ENCODE data around the gene LRRC4C. TPM values are rescaled to one million over a fixed set of nuclear protein-coding genes. Genes with fewer than 3 reads are reported as not detected.

LRRC4C gene
- total and polyA plus RNA-seq, 10 of the 15 experiments (the other 5 are each of a cell fraction or from before 2014, with no cell fraction given), result 1.5 TPM; not detected in 9

- H3K4me2 ChIP-seq (ENCODE audit: control insufficient read depth, insufficient read depth), result no peak overlapping the region
- ChIA-PET RAD21 (ENCODE audit: unreplicated experiment) (no interaction called here), SMC1A (ENCODE audit: uncharacterized antibody, unreplicated experiment) (interaction anchor here (0.7 kb wide), 1 partner anchor 18 kb away, joined by 3 read pairs; no protein-coding TSS in a partner anchor), CTCF (no interaction called here), POLR2A (no interaction called here)
- no TSS peak for BruUV-seq (replicated peaks)
- in situ Hi-C loops (cut with MboI), result no loop called here
- H3K27ac ChIP-seq (ENCODE audit: control insufficient read depth, insufficient read depth), result no peak overlapping the region
- FAIRE-seq (no peak), ATAC-seq (peak; percentile 95), DNase-seq (ENCODE audit: low read depth, low spot score) (peak; percentile 16)
- H3K9me3 ChIP-seq (replicated peaks; ENCODE audit: control insufficient read depth, insufficient read depth, low read length), result no peaks in the 10 kb centered on the region
- H3K4me1 ChIP-seq (ENCODE audit: control insufficient read depth, insufficient read depth, low read length), result no peaks in the 10 kb centered on the region
- no peak overlapping the region for H3K4me3 ChIP-seq
- no peak overlapping the region for H2AFZ ChIP-seq (ENCODE audit: control insufficient read depth, low read depth, low read length)
- H3K36me3 ChIP-seq (ENCODE audit: control insufficient read depth in 2 of 2, insufficient read depth in 2 of 2, low read length in 1 of 2), result no peaks in the 10 kb centered on the region
- H3K9ac ChIP-seq (ENCODE audit: control insufficient read depth, insufficient read depth, low read length), result no peak overlapping the region
- H3K27me3 ChIP-seq (replicated peaks in 1 of 2; ENCODE audit: control insufficient read depth in 2 of 2, insufficient read depth in 2 of 2, low read length in 1 of 2), result no peaks in the 10 kb centered on the region
- intact Hi-C loops (cut with micrococcal nuclease; ENCODE audit: unreplicated experiment), result loop anchor here (2.0 kb wide), 1 partner anchor 45 kb away; no protein-coding TSS in a partner anchor
- no peaks in the 10 kb centered on the region for H3K79me2 ChIP-seq (ENCODE audit: control insufficient read depth, insufficient read depth, low read length)
- no peaks in the 10 kb centered on the region for H4K20me1 ChIP-seq (ENCODE audit: control insufficient read depth, insufficient read depth)
- TF ChIP-seq PKNOX1 (IDR thresholded peaks at IDR 0.05) (peak; percentile 44; the same call in 1 of the 2 replicates), KDM1A (IDR thresholded peaks at IDR 0.05; ENCODE audit: borderline replicate concordance) (no peak), POU2F2 (IDR thresholded peaks at IDR 0.05; ENCODE audit: borderline replicate concordance, low read depth, low read length) (no peak), EED (IDR thresholded peaks at IDR 0.05; ENCODE audit: low read depth) (no peak), SRF (IDR thresholded peaks at IDR 0.05; ENCODE audit: low read depth in 2 of 2, low read length in 2 of 2) (no peak), SPI1 (IDR thresholded peaks at IDR 0.05; ENCODE audit: borderline replicate concordance, insufficient read depth, low read depth, low read length) (no peak), ATF7 (IDR thresholded peaks at IDR 0.05; ENCODE audit: low read depth) (0 out of 2 replicates have a peak, but pooled peaks have one; percentile 11), USF1 (IDR thresholded peaks at IDR 0.05; ENCODE audit: borderline replicate concordance, extremely low read length, insufficient read depth, low read depth, low read length) (no peak), SP1 (IDR thresholded peaks at IDR 0.05; ENCODE audit: low read depth, low read length) (no peak), ZSCAN29 (IDR thresholded peaks at IDR 0.05) (no peak), CBFB (IDR thresholded peaks at IDR 0.05; ENCODE audit: low read depth) (no peak), SMAD1 (IDR thresholded peaks at IDR 0.05; ENCODE audit: low read depth, partially characterized antibody) (no peak), ASH2L (IDR thresholded peaks at IDR 0.05; ENCODE audit: borderline replicate concordance, low read depth) (no peak), CREM (IDR thresholded peaks at IDR 0.05; ENCODE audit: low read depth) (no peak), NR2C2 (IDR thresholded peaks at IDR 0.05; ENCODE audit: borderline replicate concordance, control insufficient read depth, insufficient read length, low read depth) (no peak), YY1 (IDR thresholded peaks at IDR 0.05; ENCODE audit: low read depth, low read length) (no peak), RUNX3 (IDR thresholded peaks at IDR 0.05; ENCODE audit: low read length) (peak; percentile 35; the same call in 1 of the 2 replicates), SKIL (IDR thresholded peaks at IDR 0.05; ENCODE audit: low read depth, poor library complexity, severe bottlenecking) (no peak), NR2C1 (IDR thresholded peaks at IDR 0.05) (no peak), LARP7 (IDR thresholded peaks at IDR 0.05) (no peak)
Measured at GRCh38 chr11:40227730-40228129, 1231.7 kb downstream of the LRRC4C start.
